ENCODE measurements around the gene LDLRAD4.

- no peak for TF ChIP-seq GATA2 (IDR thresholded peaks at IDR 0.05; ENCODE audit: low read depth, low read length)
- no peak for TF ChIP-seq GATA3 (IDR thresholded peaks at IDR 0.05; ENCODE audit: low read depth, low read length)
These were observed 185.4 kb downstream of the LDLRAD4 start for GRCh38 chr18:13403786-13404549.
